ENCODE measurements around the gene PCDHGA12. TPM values are rescaled to one million over a fixed set of nuclear protein-coding genes. Genes with fewer than 3 reads are reported as not detected.
A peak's percentile ranks its signal among the peaks of the same experiment; 100 is the strongest.
"Not testable (repeated sequence)": the region's sequence is repeated elsewhere in the genome, so short reads cannot be mapped to it uniquely, and the experiment has no call there.

The PCDHGA12 gene
- total and polyA plus RNA-seq, 10 of the 15 experiments (the other 5 are each of a cell fraction or from before 2014, with no cell fraction given) = 0.04 to 0.79 (median 0.36) TPM; not detected in 2

DNA sequence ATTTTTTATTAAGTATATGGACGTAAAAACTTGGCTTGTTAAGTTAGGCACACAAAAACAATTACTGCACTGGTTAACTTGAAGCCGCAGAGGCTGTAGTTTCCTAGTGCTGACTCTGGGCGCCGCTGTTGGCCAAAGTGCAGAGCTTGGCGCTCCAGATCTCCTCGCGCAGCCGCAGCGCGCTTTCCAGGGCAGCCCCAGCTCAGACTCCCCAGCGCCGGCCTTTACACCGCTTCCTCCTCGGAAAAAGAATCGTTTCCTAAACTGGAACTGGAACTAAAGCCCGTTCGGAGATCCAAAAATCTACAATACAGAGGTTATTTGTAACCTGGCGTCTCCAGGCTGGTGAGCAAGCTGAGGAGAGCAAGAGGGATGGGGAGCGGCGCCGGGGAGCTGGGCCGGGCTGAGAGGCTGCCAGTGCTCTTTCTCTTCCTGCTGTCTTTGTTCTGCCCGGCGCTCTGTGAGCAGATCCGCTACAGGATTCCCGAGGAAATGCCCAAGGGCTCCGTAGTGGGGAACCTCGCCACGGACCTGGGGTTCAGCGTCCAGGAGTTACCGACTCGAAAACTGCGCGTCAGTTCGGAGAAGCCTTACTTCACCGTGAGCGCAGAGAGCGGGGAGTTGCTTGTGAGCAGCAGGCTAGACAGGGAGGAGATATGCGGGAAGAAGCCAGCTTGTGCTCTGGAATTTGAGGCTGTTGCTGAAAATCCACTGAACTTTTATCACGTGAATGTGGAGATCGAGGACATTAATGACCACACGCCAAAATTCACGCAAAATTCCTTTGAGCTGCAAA is 32.4 kb upstream of the PCDHGA12 start, which contains the start of gene PCDHGB5:
PCDHGB5 (plus strand) TSS at position 192 of the 796 bp plus-strand sequence; CDS start at position 373, 181 bp downstream.
- H3K4me2 ChIP-seq (ENCODE audit: control insufficient read depth, insufficient read depth); DNase-seq (ENCODE audit: low read depth, low spot score); H2AFZ ChIP-seq (ENCODE audit: control insufficient read depth, low read depth, low read length); H3K9ac ChIP-seq (ENCODE audit: control insufficient read depth, insufficient read depth, low read length); H3K27me3 ChIP-seq (replicated peaks in 1 of 2; ENCODE audit: control insufficient read depth in 2 of 2, insufficient read depth in 2 of 2, low read length in 1 of 2); BruUV-seq (replicated peaks); H3K27ac ChIP-seq (ENCODE audit: control insufficient read depth, insufficient read depth); H3K36me3 ChIP-seq (ENCODE audit: control insufficient read depth in 2 of 2, insufficient read depth in 2 of 2, low read length in 1 of 2); in situ Hi-C loops (cut with MboI); intact Hi-C loops (cut with micrococcal nuclease; ENCODE audit: unreplicated experiment); H3K79me2 ChIP-seq (ENCODE audit: control insufficient read depth, insufficient read depth, low read length); POLR2A ChIA-PET; H3K4me1 ChIP-seq (ENCODE audit: control insufficient read depth, insufficient read depth, low read length); H4K20me1 ChIP-seq (ENCODE audit: control insufficient read depth, insufficient read depth): not testable (repeated sequence)
- ChIA-PET CTCF (interaction anchor here (0.9 to 1.7 kb wide), 10 partner anchors 10 to 166 kb away, joined by 3 to 8 read pairs (median 4); partner anchors contain the start of genes PCDHGA1, PCDHGA10, PCDHGA12 and PCDHGB3), SMC1A (ENCODE audit: uncharacterized antibody, unreplicated experiment) (interaction anchor here (1.3 kb wide), 1 partner anchor 160 kb away, joined by 5 read pairs; no protein-coding TSS in a partner anchor), RAD21 (ENCODE audit: unreplicated experiment) (interaction anchor here (1.4 kb wide), 1 partner anchor 15 kb away, joined by 4 read pairs; the partner anchor contains the start of gene PCDHGA10)
- Histone ChIP-seq H3K9me3 (replicated peaks; ENCODE audit: control insufficient read depth, insufficient read depth, low read length) (peaks cover 18% of the 10 kb centered on the region; the same call in 2 of the 3 replicates), H3K4me3 (peak within 1 kb of the TSS; percentile 53; the same call in 1 of the 2 replicates)
- WGBS (ENCODE audit: insufficient coverage, insufficient replicate concordance, low lambda C conversion rate, missing lambda C conversion rate) = 8% methylated on average over 26 of the region's 43 CpGs
- FAIRE-seq (peak; percentile 38), ATAC-seq (peak; percentile 82)
- TF ChIP-seq, protein P1, sequence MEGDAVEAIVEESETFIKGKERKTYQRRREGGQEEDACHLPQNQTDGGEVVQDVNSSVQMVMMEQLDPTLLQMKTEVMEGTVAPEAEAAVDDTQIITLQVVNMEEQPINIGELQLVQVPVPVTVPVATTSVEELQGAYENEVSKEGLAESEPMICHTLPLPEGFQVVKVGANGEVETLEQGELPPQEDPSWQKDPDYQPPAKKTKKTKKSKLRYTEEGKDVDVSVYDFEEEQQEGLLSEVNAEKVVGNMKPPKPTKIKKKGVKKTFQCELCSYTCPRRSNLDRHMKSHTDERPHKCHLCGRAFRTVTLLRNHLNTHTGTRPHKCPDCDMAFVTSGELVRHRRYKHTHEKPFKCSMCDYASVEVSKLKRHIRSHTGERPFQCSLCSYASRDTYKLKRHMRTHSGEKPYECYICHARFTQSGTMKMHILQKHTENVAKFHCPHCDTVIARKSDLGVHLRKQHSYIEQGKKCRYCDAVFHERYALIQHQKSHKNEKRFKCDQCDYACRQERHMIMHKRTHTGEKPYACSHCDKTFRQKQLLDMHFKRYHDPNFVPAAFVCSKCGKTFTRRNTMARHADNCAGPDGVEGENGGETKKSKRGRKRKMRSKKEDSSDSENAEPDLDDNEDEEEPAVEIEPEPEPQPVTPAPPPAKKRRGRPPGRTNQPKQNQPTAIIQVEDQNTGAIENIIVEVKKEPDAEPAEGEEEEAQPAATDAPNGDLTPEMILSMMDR (IDR thresholded peaks at IDR 0.05 in 2 of 3, conservative IDR thresholded peaks at IDR 0.05 in 1 of 3; ENCODE audit: control insufficient read depth in 2 of 3, extremely low read depth in 1 of 3, insufficient read depth in 1 of 3, low read depth in 3 of 3, low read length in 3 of 3) = peak; percentile 40 to 57 (median 41); a peak in 5 of 6 replicates
- peak; percentile 37 for TF ChIP-seq RAD21 (IDR thresholded peaks at IDR 0.05; ENCODE audit: insufficient read depth, low read depth, low read length)
- TF ChIP-seq CBX5 (IDR thresholded peaks at IDR 0.05; ENCODE audit: low read depth) = peak; percentile 60; the same call in 1 of the 2 replicates
- 0 out of 2 replicates have a peak, but pooled peaks have one; percentile 12 for TF ChIP-seq NRF1 (conservative IDR thresholded peaks at IDR 0.05; ENCODE audit: low read depth, low read length)

All from GM12878 (cell line).